ENCODE results near the gene MDGA2. TPM values are rescaled to one million over a fixed set of nuclear protein-coding genes. Genes with fewer than 3 reads are reported as not detected.

MDGA2 gene
- total and polyA plus RNA-seq, 2 of the 13 experiments (the other 11 are each of a cell fraction or from before 2014, with no cell fraction given), result not detected

GRCh38 chr14:47211263-47211662, 464.1 kb downstream of the MDGA2 start:
- no peak overlapping the region for H3K27ac ChIP-seq (ENCODE audit: extremely low read length, insufficient read depth, low read length)
- BruUV-seq (replicated peaks), result no TSS peak
- TF ChIP-seq ZNF513 (CRISPR knock-in tag; conservative IDR thresholded peaks at IDR 0.05), result no peak
- no peak for TF ChIP-seq ZNF343 (CRISPR knock-in tag; IDR thresholded peaks at IDR 0.05)
- no peak for TF ChIP-seq ARID2 (CRISPR knock-in tag; IDR thresholded peaks at IDR 0.05; ENCODE audit: borderline replicate concordance)
- TF ChIP-seq ZNF512 (CRISPR knock-in tag; IDR thresholded peaks at IDR 0.05), result no peak
- TF ChIP-seq ZNF605 (CRISPR knock-in tag; IDR thresholded peaks at IDR 0.05), result no peak
- no peak for TF ChIP-seq MTF2 (CRISPR knock-in tag; IDR thresholded peaks at IDR 0.05; ENCODE audit: borderline replicate concordance)
- no peak for TF ChIP-seq NRL (CRISPR knock-in tag; IDR thresholded peaks at IDR 0.05; ENCODE audit: borderline replicate concordance)
- ChIA-PET POLR2A (no interaction called here), CTCF (ENCODE audit: low intra/inter-chr PET ratio, low total read pairs) (no interaction called here)
- no peaks in the 10 kb centered on the region for H3K4me1 ChIP-seq (ENCODE audit: insufficient read depth, low read length)
- H3K79me2 ChIP-seq (ENCODE audit: insufficient read depth, low read length), result no peaks in the 10 kb centered on the region
- no peaks in the 10 kb centered on the region for H3K9me3 ChIP-seq (ENCODE audit: low read length)
- H2AFZ ChIP-seq (ENCODE audit: low read length), result no peak overlapping the region
- DNase-seq (ENCODE audit: low spot score) (no peak), FAIRE-seq (no peak), ATAC-seq (no peak)
- WGBS (ENCODE audit: low lambda C conversion rate), result 0% methylated on average over 1 of the region's 1 CpG
- no peaks in the 10 kb centered on the region for H4K20me1 ChIP-seq (ENCODE audit: insufficient read depth, low read length)
- intact Hi-C loops (cut with micrococcal nuclease; ENCODE audit: unreplicated experiment) (no loop called here), in situ Hi-C loops (cut with HindIII; ENCODE audit: extremely low pct_ligation_motif_present, low pct_unique_long_range_greater_than_20kb) (no loop called here)
- no peak overlapping the region for H3K4me2 ChIP-seq (ENCODE audit: low read depth, low read length)
- no peaks in the 10 kb centered on the region for H3K27me3 ChIP-seq (ENCODE audit: control insufficient read depth in 1 of 2, insufficient read depth in 2 of 2, low read length in 2 of 2)
- no peaks in the 10 kb centered on the region for H3K36me3 ChIP-seq (replicated peaks in 1 of 2; ENCODE audit: control insufficient read depth in 1 of 2, insufficient read depth in 2 of 2, low read length in 2 of 2)
- H3K9ac ChIP-seq (ENCODE audit: insufficient read depth, low read depth, low read length), result no peak overlapping the region
- no peak overlapping the region for H3K4me3 ChIP-seq (replicated peaks in 1 of 3; ENCODE audit: insufficient read depth in 1 of 3, low read depth in 2 of 3, low read length in 3 of 3)

Data from HepG2 (cell line).